OCI-LY7 (cell line): ENCODE measurements around the gene CCDC126. TPM values are rescaled to one million over a fixed set of nuclear protein-coding genes. Genes with fewer than 3 reads are reported as not detected.

ENCODE experiments used
- BruUV-seq: library from RNA; stranded (reverse); fragments of 400-500 nt; replicated peaks from 2 replicates; lab custom pipeline; 2021; lab: Mats Ljungman, UMichigan
- CTCF ChIA-PET: fragments of 300-600 bp; sonication (Branson Sonifier 250); formaldehyde crosslinking; loops from one replicate; lab custom pipeline; 2022; ENCODE audit warnings: antibody characterized with exemption; ENCODE audit not compliant: unreplicated experiment; lab: Charles Lee
- POLR2A ChIA-PET: fragments of 300-600 bp; sonication (Branson Sonifier 250); formaldehyde crosslinking; loops from one replicate; lab custom pipeline; 2022; ENCODE audit warnings: antibody characterized with exemption; lab: Charles Lee
- DNase-seq: peaks from one replicate; pipeline ENCODE4 v3.0.0-alpha.2; 2015; ENCODE audit warnings: low spot score
- H2AFZ ChIP-seq: fragments of 200-600 bp; sonication (generic), shearing (Covaris generic); 2 replicates; pipeline ENCODE4 v1.6.1; 2014; ENCODE audit warnings: mild to moderate bottlenecking, antibody characterized with exemption, low read length, moderate library complexity
- H3K27ac ChIP-seq: fragments of 200-600 bp; sonication (generic); 2 replicates; pipeline ENCODE4 v1.5.1; 2014; ENCODE audit warnings: mixed run types, low read depth, mild to moderate bottlenecking, moderate library complexity, low read length, inconsistent platforms; ENCODE audit not compliant: poor library complexity, severe bottlenecking
- H3K36me3 ChIP-seq: fragments of 200-600 bp; sonication (generic); 2 replicates; pipeline ENCODE4 v1.6.1; 2014; ENCODE audit warnings: mild to moderate bottlenecking, antibody characterized with exemption, low read length, moderate library complexity, mixed read lengths; ENCODE audit not compliant: insufficient read depth
- H3K4me1 ChIP-seq: fragments of 200-600 bp; sonication (generic); 2 replicates; pipeline ENCODE4 v1.5.1; 2014; ENCODE audit warnings: mild to moderate bottlenecking, low read length; ENCODE audit not compliant: insufficient read depth, poor library complexity, severe bottlenecking
- H3K4me2 ChIP-seq: fragments of 200-600 bp; sonication (generic); 2 replicates; pipeline ENCODE4 v1.6.1; 2014; ENCODE audit warnings: mild to moderate bottlenecking, low read length
- H3K4me3 ChIP-seq: fragments of 200-600 bp; sonication (generic); 2 replicates; pipeline ENCODE4 v1.5.1; 2014; ENCODE audit warnings: mild to moderate bottlenecking, low read depth, low read length; ENCODE audit not compliant: poor library complexity, severe bottlenecking
- H3K79me2 ChIP-seq: fragments of 200-600 bp; sonication (generic); 2 replicates; pipeline ENCODE4 v1.6.1; 2016; ENCODE audit warnings: low read depth, mild to moderate bottlenecking, low read length, moderate library complexity, mixed read lengths; ENCODE audit not compliant: insufficient read depth
- H3K9me2 ChIP-seq: fragments of 200-600 bp; sonication (generic); 2 replicates; pipeline ENCODE4 v1.6.1; 2016; ENCODE audit warnings: mild to moderate bottlenecking, low read length, mixed read lengths; ENCODE audit not compliant: insufficient read depth
- H3K9me3 ChIP-seq: fragments of 200-600 bp; sonication (generic); 2 replicates; pipeline ENCODE4 v1.6.1; 2014; ENCODE audit warnings: mild to moderate bottlenecking, mixed run types, low read length, mixed read lengths
- H4K20me1 ChIP-seq: fragments of 200-600 bp; sonication (generic); 2 replicates; pipeline ENCODE4 v1.6.1; 2014; ENCODE audit warnings: mild to moderate bottlenecking, antibody characterized with exemption, low read length, moderate library complexity, mixed read lengths; ENCODE audit not compliant: insufficient read depth
- EZH2phosphoT487 ChIP-seq: fragments of 200-600 bp; sonication (generic); IDR thresholded peaks from 2 replicates; pipeline ENCODE4 v1.6.1; 2018; ENCODE audit warnings: low read depth, borderline replicate concordance, mild to moderate bottlenecking, mixed run types, antibody characterized with exemption, low read length, moderate library complexity, mixed read lengths
- intact Hi-C: fragments of 100-400 bp; cut with micrococcal nuclease; formaldehyde crosslinking; loops from one replicate; pipeline ENCODE4 v1.10.0; 2022; ENCODE audit not compliant: unreplicated experiment
- total RNA-seq, 2 experiments: library from RNA; depleted of rRNA in 1 of 2; stranded (reverse); fragments of >200 nt in 1 of 2; shearing (Covaris generic) in 1 of 2; gene quantifications; 2 replicates each; pipeline ENCODE4 v1.2.3, GENCODE V29; 2014 to 2022
- TF ChIP-seq, protein P1 (sequence below): fragments of 200-600 bp; sonication (generic); conservative IDR thresholded peaks from 2 replicates; pipeline ENCODE4 v1.5.1; 2014; ENCODE audit warnings: mild to moderate bottlenecking, antibody characterized with exemption, low read length, moderate library complexity, mixed read lengths

Gene CCDC126
- total RNA-seq, 2 experiments from 2014 or later: 9.6 to 14.2 TPM

DNA sequence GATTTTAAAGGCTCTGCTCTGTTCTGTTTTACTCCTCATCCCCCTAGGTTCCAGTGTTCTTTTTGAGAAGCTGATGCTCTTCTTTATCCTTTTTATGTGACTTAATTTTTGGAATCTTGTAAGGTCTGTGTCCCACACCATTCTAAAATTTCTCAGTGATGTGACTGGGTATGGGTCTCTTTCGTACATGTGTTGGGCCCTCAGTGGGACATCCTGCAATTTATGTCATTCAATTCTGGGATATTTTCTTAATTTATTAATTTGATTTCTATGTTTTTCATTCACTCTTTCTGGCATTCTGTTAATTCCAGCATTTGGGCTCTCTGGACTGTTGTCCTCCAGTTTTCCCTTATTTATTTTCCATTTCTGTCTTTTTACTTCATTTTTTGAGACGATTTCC is 19.4 kb downstream of the CCDC126 start:
- ChIA-PET CTCF (no interaction called here), POLR2A (interaction anchor here (0.6 to 1.1 kb wide), 6 partner anchors 8 to 81 kb away, joined by 3 to 5 read pairs (median 3); no protein-coding TSS in a partner anchor)
- intact Hi-C loops: no loop called here
- TF ChIP-seq EZH2phosphoT487: no peak
- TF ChIP-seq, protein P1, sequence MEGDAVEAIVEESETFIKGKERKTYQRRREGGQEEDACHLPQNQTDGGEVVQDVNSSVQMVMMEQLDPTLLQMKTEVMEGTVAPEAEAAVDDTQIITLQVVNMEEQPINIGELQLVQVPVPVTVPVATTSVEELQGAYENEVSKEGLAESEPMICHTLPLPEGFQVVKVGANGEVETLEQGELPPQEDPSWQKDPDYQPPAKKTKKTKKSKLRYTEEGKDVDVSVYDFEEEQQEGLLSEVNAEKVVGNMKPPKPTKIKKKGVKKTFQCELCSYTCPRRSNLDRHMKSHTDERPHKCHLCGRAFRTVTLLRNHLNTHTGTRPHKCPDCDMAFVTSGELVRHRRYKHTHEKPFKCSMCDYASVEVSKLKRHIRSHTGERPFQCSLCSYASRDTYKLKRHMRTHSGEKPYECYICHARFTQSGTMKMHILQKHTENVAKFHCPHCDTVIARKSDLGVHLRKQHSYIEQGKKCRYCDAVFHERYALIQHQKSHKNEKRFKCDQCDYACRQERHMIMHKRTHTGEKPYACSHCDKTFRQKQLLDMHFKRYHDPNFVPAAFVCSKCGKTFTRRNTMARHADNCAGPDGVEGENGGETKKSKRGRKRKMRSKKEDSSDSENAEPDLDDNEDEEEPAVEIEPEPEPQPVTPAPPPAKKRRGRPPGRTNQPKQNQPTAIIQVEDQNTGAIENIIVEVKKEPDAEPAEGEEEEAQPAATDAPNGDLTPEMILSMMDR: no peak
- no peak for DNase-seq
- Histone ChIP-seq H3K36me3 (peaks cover 28% of the 10 kb centered on the region), H3K9me2 (no peaks in the 10 kb centered on the region), H4K20me1 (no peaks in the 10 kb centered on the region), H3K4me2 (no peak overlapping the region), H3K79me2 (no peaks in the 10 kb centered on the region), H3K4me3 (no peak overlapping the region), H3K27ac (no peak overlapping the region), H2AFZ (no peak overlapping the region), H3K4me1 (no peaks in the 10 kb centered on the region), H3K9me3 (peaks cover 12% of the 10 kb centered on the region; the same call in 1 of the 2 replicates)
- no TSS peak for BruUV-seq

DNA sequence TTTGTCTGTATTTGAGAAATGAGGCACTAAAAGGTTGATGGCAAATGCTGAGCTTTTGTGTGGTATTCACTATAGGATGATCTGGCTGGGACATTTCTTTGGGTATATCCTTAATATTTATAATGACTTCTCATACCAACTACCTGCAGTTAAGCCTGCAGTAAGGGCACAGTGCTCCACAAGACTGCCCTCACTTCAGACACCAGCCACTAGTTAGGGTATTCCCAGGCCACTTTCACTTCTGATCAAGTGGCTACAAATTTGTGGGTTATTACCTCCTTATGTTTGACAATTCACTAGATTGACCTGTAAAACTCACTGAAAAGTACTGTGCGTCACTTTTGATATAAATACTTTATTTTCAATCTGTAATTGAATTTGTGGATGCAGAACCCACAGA is 20.3 kb downstream of the CCDC126 start:
- Histone ChIP-seq H3K4me3 (no peak overlapping the region), H3K4me1 (no peaks in the 10 kb centered on the region), H3K79me2 (no peaks in the 10 kb centered on the region), H4K20me1 (no peaks in the 10 kb centered on the region), H3K9me3 (peaks cover 11% of the 10 kb centered on the region; the same call in 1 of the 2 replicates), H2AFZ (no peak overlapping the region), H3K27ac (no peak overlapping the region), H3K4me2 (no peak overlapping the region), H3K36me3 (peaks cover 20% of the 10 kb centered on the region), H3K9me2 (no peaks in the 10 kb centered on the region)
- no peak for DNase-seq
- intact Hi-C loops: no loop called here
- BruUV-seq: no TSS peak
- TF ChIP-seq, protein P1: no peak
- TF ChIP-seq EZH2phosphoT487: no peak
- POLR2A ChIA-PET: interaction anchor here (0.6 to 1.1 kb wide), 5 partner anchors 9 to 80 kb away, joined by 3 to 5 read pairs (median 3); no protein-coding TSS in a partner anchor
- CTCF ChIA-PET: no interaction called here

DNA sequence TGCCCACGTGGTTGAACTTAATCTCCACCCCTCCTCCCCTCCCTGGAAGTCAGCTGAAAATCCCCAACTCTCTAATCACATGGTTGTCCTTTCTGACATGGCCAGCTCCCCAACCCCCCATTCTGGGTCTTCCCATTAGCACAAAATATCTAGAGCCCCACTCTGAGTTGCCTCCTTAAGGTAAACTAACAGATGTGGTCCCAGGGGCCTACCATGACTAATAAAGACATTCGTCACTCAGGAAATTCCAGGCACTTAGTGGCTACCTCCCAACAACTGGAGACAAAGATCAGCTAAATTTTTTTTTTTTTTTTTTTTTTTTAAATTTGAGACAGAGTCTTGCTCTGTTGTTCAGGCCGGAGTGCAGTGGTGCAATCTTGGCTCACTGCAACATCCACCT is 21.1 kb downstream of the CCDC126 start:
- H3K79me2 ChIP-seq: no peaks in the 10 kb centered on the region
- TF ChIP-seq, protein P1: no peak
- no peak for TF ChIP-seq EZH2phosphoT487
- no peaks in the 10 kb centered on the region for H3K4me1 ChIP-seq
- H3K36me3 ChIP-seq: peaks cover 12% of the 10 kb centered on the region
- no peak overlapping the region for H3K4me2 ChIP-seq
- H2AFZ ChIP-seq: no peak overlapping the region
- BruUV-seq: no TSS peak
- H4K20me1 ChIP-seq: no peaks in the 10 kb centered on the region
- no peak for DNase-seq
- no peak overlapping the region for H3K27ac ChIP-seq
- intact Hi-C loops: no loop called here
- ChIA-PET POLR2A (no interaction called here), CTCF (no interaction called here)
- H3K9me3 ChIP-seq: 0 out of 2 replicates have a peak, but pooled peaks cover 3% of the 10 kb centered on the region
- no peak overlapping the region for H3K4me3 ChIP-seq
- H3K9me2 ChIP-seq: no peaks in the 10 kb centered on the region
